Karpas-422 (cell line): ENCODE measurements around the gene BRICD5. TPM values are rescaled to one million over a fixed set of nuclear protein-coding genes. Genes with fewer than 3 reads are reported as not detected.

Experiments used
- DNase-seq: peaks from one replicate; pipeline ENCODE4 v3.0.0-alpha.2; 2015
- H2AFZ ChIP-seq: fragments of 200-600 bp; sonication (generic); 2 replicates; pipeline ENCODE4 v1.6.1; 2014; ENCODE audit warnings: antibody characterized with exemption, low read length, mixed read lengths
- H3K27ac ChIP-seq: fragments of 200-600 bp; sonication (generic); 2 replicates; pipeline ENCODE4 v1.5.1; 2014; ENCODE audit warnings: mild to moderate bottlenecking, low read length, moderate library complexity
- H3K27me3 ChIP-seq: fragments of 200-600 bp; sonication (generic); 2 replicates; pipeline ENCODE4 v1.6.1; 2014; ENCODE audit warnings: low read length, mixed read lengths
- H3K36me3 ChIP-seq: fragments of 200-600 bp; sonication (generic); 2 replicates; pipeline ENCODE4 v1.6.1; 2014; ENCODE audit warnings: low read length, mixed read lengths; ENCODE audit not compliant: insufficient read depth
- H3K4me1 ChIP-seq: fragments of 200-600 bp; sonication (generic); 2 replicates; pipeline ENCODE4 v1.6.1; 2014; ENCODE audit warnings: mild to moderate bottlenecking, low read length, mixed read lengths
- H3K4me2 ChIP-seq: fragments of 200-600 bp; sonication (generic); 2 replicates; pipeline ENCODE4 v1.6.1; 2014; ENCODE audit warnings: low read length, low read depth, mild to moderate bottlenecking; ENCODE audit not compliant: poor library complexity, severe bottlenecking
- H3K4me3 ChIP-seq: fragments of 200-600 bp; sonication (generic); 2 replicates; pipeline ENCODE4 v1.5.1; 2014; ENCODE audit warnings: mild to moderate bottlenecking, antibody characterized with exemption, low read length, mixed read lengths
- H3K79me2 ChIP-seq: fragments of 200-600 bp; sonication (generic); 2 replicates; pipeline ENCODE4 v1.6.1; 2014; ENCODE audit warnings: mild to moderate bottlenecking, low read length, mixed read lengths
- H3K9ac ChIP-seq: fragments of 200-600 bp; sonication (generic); 2 replicates; pipeline ENCODE4 v1.6.0; 2014; ENCODE audit warnings: low read length
- H3K9me2 ChIP-seq: fragments of 200-600 bp; sonication (generic), shearing (Covaris generic); replicated peaks from 2 replicates; pipeline ENCODE4 v1.6.0; 2014; ENCODE audit warnings: mild to moderate bottlenecking, low read length, moderate library complexity; ENCODE audit not compliant: insufficient read depth
- H3K9me3 ChIP-seq: fragments of 300-700, 200-600 bp; sonication (generic); 2 replicates; pipeline ENCODE4 v1.6.1; 2014; ENCODE audit warnings: low read length, mixed read lengths
- H4K20me1 ChIP-seq: fragments of 200-600 bp; sonication (generic); 2 replicates; pipeline ENCODE4 v1.6.1; 2014; ENCODE audit warnings: mild to moderate bottlenecking, antibody characterized with exemption, low read length, low read depth; ENCODE audit not compliant: insufficient read depth
- total RNA-seq: library from RNA; depleted of rRNA; stranded (reverse); fragments of >200 nt; shearing (Covaris generic); gene quantifications from 2 replicates; pipeline ENCODE4 v1.2.3, GENCODE V29; 2014; ENCODE audit warnings: low replicate concordance

The BRICD5 gene
- total RNA-seq, 1 experiment from 2014 or later = 3.7 TPM

DNA sequence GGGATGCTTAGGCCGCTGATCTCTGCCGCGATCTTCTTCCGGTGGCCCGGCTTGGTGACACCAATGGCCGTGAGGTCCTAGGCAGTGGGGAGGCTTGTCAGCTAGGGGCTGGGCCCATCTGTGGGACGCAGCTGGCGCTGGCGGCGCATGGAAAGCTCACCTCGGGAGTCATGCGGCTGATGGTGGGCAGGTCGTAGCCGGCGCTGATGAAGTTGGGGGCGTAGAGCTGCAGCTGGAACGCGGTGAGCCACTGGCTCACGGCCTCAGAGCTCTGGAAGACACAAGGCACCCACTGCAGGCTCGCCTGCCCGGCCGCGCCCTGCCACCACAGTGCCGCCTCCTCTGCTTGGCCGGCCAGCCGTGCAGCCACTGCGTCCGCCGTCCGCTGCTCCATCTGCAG is 27.0 kb downstream of the BRICD5 start:
- Histone ChIP-seq H3K4me3 (no peak overlapping the region), H2AFZ (no peak overlapping the region), H3K9me2 (no peaks in the 10 kb centered on the region), H3K4me1 (0 out of 2 replicates have a peak, but pooled peaks cover 3% of the 10 kb centered on the region), H3K27ac (no peak overlapping the region), H3K79me2 (no peaks in the 10 kb centered on the region), H3K9me3 (no peaks in the 10 kb centered on the region), H3K9ac (no peak overlapping the region), H3K36me3 (no peaks in the 10 kb centered on the region), H4K20me1 (no peaks in the 10 kb centered on the region), H3K27me3 (no peaks in the 10 kb centered on the region), H3K4me2 (no peak overlapping the region)
- no peak for DNase-seq

DNA sequence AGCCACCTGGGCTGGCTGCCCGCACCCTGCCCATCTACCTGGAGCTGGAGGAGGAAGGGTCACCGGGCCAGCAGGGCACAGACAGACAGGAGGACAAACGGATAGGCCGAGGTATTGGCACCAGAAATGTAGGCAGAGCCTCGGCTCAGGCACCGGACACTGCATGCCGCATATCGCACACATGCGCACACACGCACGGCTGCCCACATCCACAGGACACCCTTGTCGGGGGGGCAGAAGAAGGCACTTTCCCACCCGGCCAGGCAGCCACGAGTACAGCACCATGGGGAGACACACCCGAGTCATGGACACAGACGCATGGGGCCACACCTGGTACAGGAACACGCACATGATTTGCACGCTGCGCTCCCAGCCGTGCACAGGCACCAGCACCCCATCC is 28.7 kb downstream of the BRICD5 start:
- no peak overlapping the region for H3K9ac ChIP-seq
- H3K36me3 ChIP-seq = peaks cover 4% of the 10 kb centered on the region; the same call in 1 of the 2 replicates
- H3K79me2 ChIP-seq = no peaks in the 10 kb centered on the region
- H3K27me3 ChIP-seq = no peaks in the 10 kb centered on the region
- H3K4me2 ChIP-seq = no peak overlapping the region
- no peaks in the 10 kb centered on the region for H4K20me1 ChIP-seq
- H3K4me1 ChIP-seq = 0 out of 2 replicates have a peak, but pooled peaks cover 3% of the 10 kb centered on the region
- no peak overlapping the region for H3K4me3 ChIP-seq
- no peak for DNase-seq
- no peaks in the 10 kb centered on the region for H3K9me3 ChIP-seq
- H3K9me2 ChIP-seq = no peaks in the 10 kb centered on the region
- no peak overlapping the region for H3K27ac ChIP-seq
- no peak overlapping the region for H2AFZ ChIP-seq

DNA sequence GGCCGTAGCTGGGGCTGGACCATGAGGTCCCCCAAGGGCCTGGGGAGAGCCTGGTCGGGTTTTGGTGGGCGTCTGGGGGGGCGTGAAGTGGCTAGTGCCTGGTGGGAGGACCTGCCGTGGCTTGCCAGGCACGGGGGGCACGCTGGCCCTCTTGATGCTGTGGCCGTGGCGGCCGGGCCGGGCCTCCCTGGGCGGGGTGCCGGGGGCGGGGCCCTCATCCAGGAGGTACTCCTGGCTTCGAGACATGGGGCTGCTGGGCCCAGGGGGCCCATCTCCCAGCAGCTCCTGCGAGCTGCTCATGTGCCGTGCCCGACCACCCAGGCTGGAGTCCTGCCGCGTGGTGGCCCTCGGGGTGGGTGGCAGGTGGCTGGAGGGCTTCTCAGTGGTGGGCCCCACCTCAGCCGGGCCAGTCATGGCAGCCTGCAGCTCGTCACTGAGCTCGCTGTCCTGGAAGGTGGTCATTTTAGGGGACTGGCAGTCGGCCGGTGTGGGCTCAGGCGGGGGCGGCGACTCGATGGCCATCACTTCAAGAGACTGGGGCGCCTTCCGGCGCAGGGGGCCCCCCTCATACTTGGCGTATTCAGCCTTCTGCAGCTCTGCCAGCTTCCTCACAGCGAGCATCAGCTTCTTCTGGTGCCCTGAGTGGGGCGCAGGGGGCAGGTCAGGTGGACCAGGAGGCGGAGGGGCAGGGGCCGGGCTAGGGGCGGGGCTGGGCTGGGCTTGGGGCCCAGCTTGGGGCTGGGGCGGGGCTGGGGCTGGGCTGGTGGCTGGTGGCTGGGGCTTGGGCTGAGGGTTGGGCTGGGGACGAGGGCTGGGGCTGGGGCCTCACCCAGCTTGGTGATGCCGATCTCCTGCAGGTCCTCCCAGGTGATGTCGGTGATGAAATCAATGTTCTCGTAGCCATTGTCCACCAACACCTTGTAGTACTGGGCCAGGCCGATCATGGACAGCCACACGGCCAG is 29.4 kb downstream of the BRICD5 start:
- peaks cover 6% of the 10 kb centered on the region for H3K36me3 ChIP-seq
- no peaks in the 10 kb centered on the region for H3K27me3 ChIP-seq
- no peak overlapping the region for H3K4me2 ChIP-seq
- DNase-seq = peak; percentile 56
- H3K9ac ChIP-seq = no peak overlapping the region
- no peak overlapping the region for H3K27ac ChIP-seq
- H3K79me2 ChIP-seq = no peaks in the 10 kb centered on the region
- no peak overlapping the region for H2AFZ ChIP-seq
- no peaks in the 10 kb centered on the region for H3K9me2 ChIP-seq
- H4K20me1 ChIP-seq = no peaks in the 10 kb centered on the region
- 0 out of 2 replicates have a peak, but pooled peaks cover 3% of the 10 kb centered on the region for H3K4me1 ChIP-seq
- H3K9me3 ChIP-seq = no peaks in the 10 kb centered on the region
- no peak overlapping the region for H3K4me3 ChIP-seq

DNA sequence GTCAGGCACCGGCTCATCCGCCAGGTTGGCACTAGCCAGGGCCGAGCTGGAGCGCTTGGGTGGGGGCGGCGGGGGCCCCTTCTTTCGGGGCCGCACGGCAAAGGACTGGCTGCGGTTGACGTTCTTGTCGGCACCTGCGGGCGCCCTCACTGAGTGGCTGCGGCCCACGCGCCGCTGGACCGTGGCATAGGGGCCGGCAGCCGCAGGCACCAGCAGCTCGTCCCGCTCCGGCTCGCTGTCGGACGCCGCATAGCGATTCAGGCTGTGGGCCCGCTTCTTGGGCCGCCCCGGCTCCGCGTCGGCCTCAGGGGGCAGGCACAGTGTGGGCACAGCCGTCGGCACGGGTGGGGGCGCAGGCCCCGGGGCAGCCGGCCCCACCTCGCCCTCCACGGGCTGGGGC is 30.2 kb downstream of the BRICD5 start:
- Histone ChIP-seq H3K79me2 (no peaks in the 10 kb centered on the region), H3K36me3 (peaks cover 11% of the 10 kb centered on the region), H3K9me3 (no peaks in the 10 kb centered on the region), H3K4me3 (no peak overlapping the region), H3K27ac (no peak overlapping the region), H3K4me1 (0 out of 2 replicates have a peak, but pooled peaks cover 3% of the 10 kb centered on the region), H4K20me1 (no peaks in the 10 kb centered on the region), H3K9ac (no peak overlapping the region), H2AFZ (no peak overlapping the region), H3K9me2 (no peaks in the 10 kb centered on the region), H3K27me3 (no peaks in the 10 kb centered on the region), H3K4me2 (no peak overlapping the region)
- no peak for DNase-seq

DNA sequence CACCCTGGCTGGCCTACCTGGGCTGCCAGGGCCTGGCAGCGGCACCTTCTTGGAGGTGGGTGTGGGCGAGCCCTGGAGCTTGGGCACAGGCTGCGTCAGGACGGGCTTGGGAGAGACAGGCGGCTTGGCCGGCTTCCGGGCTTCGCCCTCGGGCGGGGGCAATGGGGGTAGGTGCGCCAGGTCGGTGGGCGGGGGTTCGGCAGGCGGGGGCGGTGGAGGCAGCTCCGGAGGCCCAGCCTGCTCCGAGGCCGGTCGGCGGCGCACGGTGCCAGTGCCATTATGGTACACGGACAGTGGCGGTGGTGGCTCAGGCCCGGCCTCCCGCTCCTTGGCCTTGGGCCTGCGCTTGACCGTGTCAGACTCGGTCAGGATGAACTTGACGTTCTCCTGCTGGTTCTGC is 31.1 kb downstream of the BRICD5 start:
- no peak overlapping the region for H3K27ac ChIP-seq
- no peak overlapping the region for H3K4me3 ChIP-seq
- H3K9me2 ChIP-seq = no peaks in the 10 kb centered on the region
- no peak for DNase-seq
- no peaks in the 10 kb centered on the region for H3K79me2 ChIP-seq
- no peak overlapping the region for H2AFZ ChIP-seq
- H3K27me3 ChIP-seq = no peaks in the 10 kb centered on the region
- no peaks in the 10 kb centered on the region for H3K9me3 ChIP-seq
- no peaks in the 10 kb centered on the region for H4K20me1 ChIP-seq
- peaks cover 16% of the 10 kb centered on the region for H3K36me3 ChIP-seq
- no peak overlapping the region for H3K9ac ChIP-seq
- H3K4me2 ChIP-seq = no peak overlapping the region
- H3K4me1 ChIP-seq = 0 out of 2 replicates have a peak, but pooled peaks cover 3% of the 10 kb centered on the region

DNA sequence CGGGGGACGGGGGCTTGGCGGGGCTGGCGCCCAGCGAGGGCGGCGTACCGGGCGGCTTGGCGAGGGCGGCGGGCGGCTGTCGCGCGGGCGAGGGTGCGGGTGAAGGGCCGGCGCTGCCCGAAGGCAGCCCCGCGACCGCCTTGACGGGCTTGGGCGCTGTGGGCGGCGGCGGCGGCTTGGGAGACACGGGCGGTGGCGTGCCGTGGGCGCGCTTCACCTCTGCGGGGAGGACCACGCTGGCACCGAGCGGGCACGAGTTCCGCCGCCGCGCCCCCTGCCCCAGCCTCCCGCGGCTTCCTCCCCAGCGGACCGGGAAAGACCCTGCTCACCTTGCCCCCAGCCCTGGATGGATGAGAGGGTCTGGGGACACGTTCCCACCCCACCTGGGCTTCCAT is 31.6 kb downstream of the BRICD5 start:
- H3K9me3 ChIP-seq = no peaks in the 10 kb centered on the region
- H3K27me3 ChIP-seq = no peaks in the 10 kb centered on the region
- H3K79me2 ChIP-seq = no peaks in the 10 kb centered on the region
- 0 out of 2 replicates have a peak, but pooled peaks cover 3% of the 10 kb centered on the region for H3K4me1 ChIP-seq
- H2AFZ ChIP-seq = no peak overlapping the region
- H3K4me2 ChIP-seq = no peak overlapping the region
- H3K9me2 ChIP-seq = no peaks in the 10 kb centered on the region
- no peak overlapping the region for H3K4me3 ChIP-seq
- H3K27ac ChIP-seq = no peak overlapping the region
- no peak overlapping the region for H3K9ac ChIP-seq
- DNase-seq = no peak
- no peaks in the 10 kb centered on the region for H4K20me1 ChIP-seq
- H3K36me3 ChIP-seq = peaks cover 16% of the 10 kb centered on the region

DNA sequence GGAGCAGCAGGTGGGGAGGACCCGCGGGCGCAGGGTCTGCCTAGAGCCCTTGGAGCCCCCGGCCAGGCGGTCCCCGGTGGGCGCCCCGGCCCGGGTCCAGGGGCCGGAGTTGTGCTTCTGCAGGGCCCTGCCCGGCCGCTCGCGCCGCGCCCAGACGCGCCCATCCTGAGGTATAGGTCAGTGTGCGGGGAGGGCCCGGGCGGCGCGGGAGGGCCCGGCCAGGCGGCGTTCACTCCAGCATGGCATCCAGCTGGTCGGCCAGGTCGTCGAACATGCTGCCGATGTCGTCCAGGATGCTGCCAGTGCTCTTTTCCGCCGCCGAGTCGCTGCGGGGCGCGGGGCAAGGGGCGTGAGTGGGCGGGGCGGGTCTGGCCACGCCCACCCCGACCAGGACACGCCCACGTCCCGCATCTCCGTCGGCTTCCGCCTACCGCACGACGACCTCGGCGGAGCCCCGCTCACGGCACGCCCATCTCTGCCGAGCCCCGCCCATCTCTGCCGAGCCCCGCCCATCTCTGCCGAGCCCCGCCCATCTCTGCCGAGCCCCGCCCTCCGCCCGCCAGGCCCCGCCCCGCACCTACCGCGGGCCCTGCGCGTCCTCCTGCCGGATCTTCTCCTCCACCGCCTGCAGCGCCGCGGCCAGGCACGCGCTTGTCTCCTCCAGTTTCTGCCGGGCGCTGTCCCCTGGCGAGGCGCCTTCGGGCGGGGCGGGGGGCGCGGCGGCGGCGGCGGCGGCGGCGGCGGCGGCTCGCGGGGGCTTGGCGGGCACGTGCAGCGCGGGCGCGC is 32.1 kb downstream of the BRICD5 start:
- H3K9me3 ChIP-seq = no peaks in the 10 kb centered on the region
- no peak overlapping the region for H3K27ac ChIP-seq
- H3K9ac ChIP-seq = no peak overlapping the region
- H4K20me1 ChIP-seq = no peaks in the 10 kb centered on the region
- H3K27me3 ChIP-seq = no peaks in the 10 kb centered on the region
- no peaks in the 10 kb centered on the region for H3K79me2 ChIP-seq
- no peak overlapping the region for H2AFZ ChIP-seq
- no peak overlapping the region for H3K4me2 ChIP-seq
- peaks cover 19% of the 10 kb centered on the region for H3K36me3 ChIP-seq
- no peaks in the 10 kb centered on the region for H3K9me2 ChIP-seq
- DNase-seq = no peak
- H3K4me3 ChIP-seq = no peak overlapping the region
- 0 out of 2 replicates have a peak, but pooled peaks cover 3% of the 10 kb centered on the region for H3K4me1 ChIP-seq

DNA sequence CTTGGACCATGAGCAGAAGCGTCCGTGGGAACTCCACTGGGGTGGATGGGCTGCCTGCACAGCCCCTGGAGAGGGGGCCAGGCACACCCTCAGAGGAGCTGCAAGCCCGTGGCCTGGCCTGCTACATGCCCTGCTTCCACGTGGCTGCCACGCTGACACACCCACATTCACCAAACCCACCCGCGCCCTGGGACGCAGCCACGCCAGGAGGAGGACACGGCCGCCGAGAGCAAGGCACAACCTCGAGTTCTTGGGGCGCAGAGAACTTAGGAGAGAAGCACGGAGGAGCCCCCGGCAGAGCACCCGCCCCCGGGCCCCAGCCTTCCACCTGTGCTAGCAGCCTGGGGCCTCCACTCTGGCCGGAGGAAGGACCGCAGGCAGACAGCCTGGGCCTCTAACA is 33.1 kb downstream of the BRICD5 start:
- Histone ChIP-seq H3K4me2 (no peak overlapping the region), H3K36me3 (peaks cover 19% of the 10 kb centered on the region)

More for the DNA sequence above, 33.1 kb downstream of the BRICD5 start:
- no peak overlapping the region for H3K27ac ChIP-seq
- no peaks in the 10 kb centered on the region for H4K20me1 ChIP-seq
- no peak for DNase-seq
- H3K9me2 ChIP-seq = no peaks in the 10 kb centered on the region
- H3K4me3 ChIP-seq = no peak overlapping the region
- H2AFZ ChIP-seq = no peak overlapping the region
- H3K27me3 ChIP-seq = no peaks in the 10 kb centered on the region
- H3K4me1 ChIP-seq = no peaks in the 10 kb centered on the region
- H3K9ac ChIP-seq = no peak overlapping the region
- H3K79me2 ChIP-seq = no peaks in the 10 kb centered on the region
- H3K9me3 ChIP-seq = no peaks in the 10 kb centered on the region
